ENCODE data around the gene RPL13A. TPM values are rescaled to one million over a fixed set of nuclear protein-coding genes. Genes with fewer than 3 reads are reported as not detected.
A peak's percentile ranks its signal among the peaks of the same experiment; 100 is the strongest.

Gene RPL13A
- total and polyA plus RNA-seq, 2 of the 13 experiments (the other 11 are each of a cell fraction or from before 2014, with no cell fraction given), result 2,601 to 3,407 TPM

DNA sequence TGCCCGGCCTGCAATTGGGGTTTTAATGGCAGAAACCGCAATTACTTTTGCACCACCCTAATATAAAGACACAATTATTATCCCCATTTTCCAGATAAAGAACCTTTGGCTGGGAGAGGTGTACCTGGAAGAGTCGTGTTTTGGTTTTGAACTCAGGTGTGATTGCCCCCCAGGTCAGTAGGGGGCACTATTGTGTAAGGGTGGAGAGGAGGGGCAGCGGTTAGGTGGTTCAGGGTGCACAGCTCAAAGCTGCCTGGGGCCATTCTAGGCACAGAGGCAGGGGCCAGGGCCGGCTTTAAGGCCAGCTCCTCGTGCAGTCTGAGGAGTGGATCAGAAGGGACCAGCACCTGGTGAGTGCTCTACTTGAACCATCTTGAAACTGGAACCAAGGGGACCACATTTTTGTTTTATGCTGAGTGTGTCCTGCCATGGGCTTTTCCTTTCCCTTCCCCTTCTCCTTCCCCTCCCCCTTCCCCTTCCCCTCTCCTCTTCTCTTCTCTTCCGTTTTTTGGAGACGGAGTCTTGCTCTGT lies 19.2 kb downstream of the RPL13A start (continued):
- TF ChIP-seq, protein P1, sequence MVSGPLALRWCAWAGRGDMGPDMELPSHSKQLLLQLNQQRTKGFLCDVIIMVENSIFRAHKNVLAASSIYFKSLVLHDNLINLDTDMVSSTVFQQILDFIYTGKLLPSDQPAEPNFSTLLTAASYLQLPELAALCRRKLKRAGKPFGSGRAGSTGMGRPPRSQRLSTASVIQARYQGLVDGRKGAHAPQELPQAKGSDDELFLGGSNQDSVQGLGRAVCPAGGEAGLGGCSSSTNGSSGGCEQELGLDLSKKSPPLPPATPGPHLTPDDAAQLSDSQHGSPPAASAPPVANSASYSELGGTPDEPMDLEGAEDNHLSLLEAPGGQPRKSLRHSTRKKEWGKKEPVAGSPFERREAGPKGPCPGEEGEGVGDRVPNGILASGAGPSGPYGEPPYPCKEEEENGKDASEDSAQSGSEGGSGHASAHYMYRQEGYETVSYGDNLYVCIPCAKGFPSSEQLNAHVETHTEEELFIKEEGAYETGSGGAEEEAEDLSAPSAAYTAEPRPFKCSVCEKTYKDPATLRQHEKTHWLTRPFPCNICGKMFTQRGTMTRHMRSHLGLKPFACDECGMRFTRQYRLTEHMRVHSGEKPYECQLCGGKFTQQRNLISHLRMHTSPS (CRISPR knock-in tag; IDR thresholded peaks at IDR 0.05; ENCODE audit: low read depth), result no peak
- TF ChIP-seq MYNN (CRISPR knock-in tag; IDR thresholded peaks at IDR 0.05; ENCODE audit: low read depth) (no peak), RXRB (CRISPR knock-in tag; IDR thresholded peaks at IDR 0.05; ENCODE audit: borderline replicate concordance) (peak; percentile 25; the same call in 1 of the 2 replicates), ZNF713 (CRISPR knock-in tag; IDR thresholded peaks at IDR 0.05) (no peak), WIZ (CRISPR knock-in tag; IDR thresholded peaks at IDR 0.05) (no peak), NKX3-1 (CRISPR knock-in tag; IDR thresholded peaks at IDR 0.05) (no peak), HNF4A (CRISPR knock-in tag; IDR thresholded peaks at IDR 0.05) (peak; percentile 62; the same call in 1 of the 2 replicates), PHF21A (CRISPR knock-in tag; IDR thresholded peaks at IDR 0.05) (no peak), RBFOX2 (IDR thresholded peaks at IDR 0.05; ENCODE audit: low read depth, low read length) (no peak), HES4 (CRISPR knock-in tag; IDR thresholded peaks at IDR 0.05; ENCODE audit: borderline replicate concordance) (no peak), MEIS1 (CRISPR knock-in tag; IDR thresholded peaks at IDR 0.05; ENCODE audit: borderline replicate concordance) (no peak)
- TF ChIP-seq, protein P2, sequence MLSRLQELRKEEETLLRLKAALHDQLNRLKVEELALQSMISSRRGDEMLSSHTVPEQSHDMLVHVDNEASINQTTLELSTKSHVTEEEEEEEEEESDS (CRISPR knock-in tag; IDR thresholded peaks at IDR 0.05; ENCODE audit: borderline replicate concordance), result no peak
- TF ChIP-seq, protein P3, sequence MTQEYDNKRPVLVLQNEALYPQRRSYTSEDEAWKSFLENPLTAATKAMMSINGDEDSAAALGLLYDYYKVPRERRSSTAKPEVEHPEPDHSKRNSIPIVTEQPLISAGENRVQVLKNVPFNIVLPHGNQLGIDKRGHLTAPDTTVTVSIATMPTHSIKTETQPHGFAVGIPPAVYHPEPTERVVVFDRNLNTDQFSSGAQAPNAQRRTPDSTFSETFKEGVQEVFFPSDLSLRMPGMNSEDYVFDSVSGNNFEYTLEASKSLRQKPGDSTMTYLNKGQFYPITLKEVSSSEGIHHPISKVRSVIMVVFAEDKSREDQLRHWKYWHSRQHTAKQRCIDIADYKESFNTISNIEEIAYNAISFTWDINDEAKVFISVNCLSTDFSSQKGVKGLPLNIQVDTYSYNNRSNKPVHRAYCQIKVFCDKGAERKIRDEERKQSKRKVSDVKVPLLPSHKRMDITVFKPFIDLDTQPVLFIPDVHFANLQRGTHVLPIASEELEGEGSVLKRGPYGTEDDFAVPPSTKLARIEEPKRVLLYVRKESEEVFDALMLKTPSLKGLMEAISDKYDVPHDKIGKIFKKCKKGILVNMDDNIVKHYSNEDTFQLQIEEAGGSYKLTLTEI (CRISPR knock-in tag; conservative IDR thresholded peaks at IDR 0.05), result no peak
- TF ChIP-seq, protein P4, sequence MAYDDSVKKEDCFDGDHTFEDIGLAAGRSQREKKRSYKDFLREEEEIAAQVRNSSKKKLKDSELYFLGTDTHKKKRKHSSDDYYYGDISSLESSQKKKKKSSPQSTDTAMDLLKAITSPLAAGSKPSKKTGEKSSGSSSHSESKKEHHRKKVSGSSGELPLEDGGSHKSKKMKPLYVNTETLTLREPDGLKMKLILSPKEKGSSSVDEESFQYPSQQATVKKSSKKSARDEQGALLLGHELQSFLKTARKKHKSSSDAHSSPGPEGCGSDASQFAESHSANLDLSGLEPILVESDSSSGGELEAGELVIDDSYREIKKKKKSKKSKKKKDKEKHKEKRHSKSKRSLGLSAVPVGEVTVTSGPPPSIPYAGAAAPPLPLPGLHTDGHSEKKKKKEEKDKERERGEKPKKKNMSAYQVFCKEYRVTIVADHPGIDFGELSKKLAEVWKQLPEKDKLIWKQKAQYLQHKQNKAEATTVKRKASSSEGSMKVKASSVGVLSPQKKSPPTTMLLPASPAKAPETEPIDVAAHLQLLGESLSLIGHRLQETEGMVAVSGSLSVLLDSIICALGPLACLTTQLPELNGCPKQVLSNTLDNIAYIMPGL (CRISPR knock-in tag; IDR thresholded peaks at IDR 0.05; ENCODE audit: borderline replicate concordance in 1 of 2, low read depth in 1 of 2), result peak; percentile 64; a peak in 2 of 4 replicates
- TF ChIP-seq, protein P5, sequence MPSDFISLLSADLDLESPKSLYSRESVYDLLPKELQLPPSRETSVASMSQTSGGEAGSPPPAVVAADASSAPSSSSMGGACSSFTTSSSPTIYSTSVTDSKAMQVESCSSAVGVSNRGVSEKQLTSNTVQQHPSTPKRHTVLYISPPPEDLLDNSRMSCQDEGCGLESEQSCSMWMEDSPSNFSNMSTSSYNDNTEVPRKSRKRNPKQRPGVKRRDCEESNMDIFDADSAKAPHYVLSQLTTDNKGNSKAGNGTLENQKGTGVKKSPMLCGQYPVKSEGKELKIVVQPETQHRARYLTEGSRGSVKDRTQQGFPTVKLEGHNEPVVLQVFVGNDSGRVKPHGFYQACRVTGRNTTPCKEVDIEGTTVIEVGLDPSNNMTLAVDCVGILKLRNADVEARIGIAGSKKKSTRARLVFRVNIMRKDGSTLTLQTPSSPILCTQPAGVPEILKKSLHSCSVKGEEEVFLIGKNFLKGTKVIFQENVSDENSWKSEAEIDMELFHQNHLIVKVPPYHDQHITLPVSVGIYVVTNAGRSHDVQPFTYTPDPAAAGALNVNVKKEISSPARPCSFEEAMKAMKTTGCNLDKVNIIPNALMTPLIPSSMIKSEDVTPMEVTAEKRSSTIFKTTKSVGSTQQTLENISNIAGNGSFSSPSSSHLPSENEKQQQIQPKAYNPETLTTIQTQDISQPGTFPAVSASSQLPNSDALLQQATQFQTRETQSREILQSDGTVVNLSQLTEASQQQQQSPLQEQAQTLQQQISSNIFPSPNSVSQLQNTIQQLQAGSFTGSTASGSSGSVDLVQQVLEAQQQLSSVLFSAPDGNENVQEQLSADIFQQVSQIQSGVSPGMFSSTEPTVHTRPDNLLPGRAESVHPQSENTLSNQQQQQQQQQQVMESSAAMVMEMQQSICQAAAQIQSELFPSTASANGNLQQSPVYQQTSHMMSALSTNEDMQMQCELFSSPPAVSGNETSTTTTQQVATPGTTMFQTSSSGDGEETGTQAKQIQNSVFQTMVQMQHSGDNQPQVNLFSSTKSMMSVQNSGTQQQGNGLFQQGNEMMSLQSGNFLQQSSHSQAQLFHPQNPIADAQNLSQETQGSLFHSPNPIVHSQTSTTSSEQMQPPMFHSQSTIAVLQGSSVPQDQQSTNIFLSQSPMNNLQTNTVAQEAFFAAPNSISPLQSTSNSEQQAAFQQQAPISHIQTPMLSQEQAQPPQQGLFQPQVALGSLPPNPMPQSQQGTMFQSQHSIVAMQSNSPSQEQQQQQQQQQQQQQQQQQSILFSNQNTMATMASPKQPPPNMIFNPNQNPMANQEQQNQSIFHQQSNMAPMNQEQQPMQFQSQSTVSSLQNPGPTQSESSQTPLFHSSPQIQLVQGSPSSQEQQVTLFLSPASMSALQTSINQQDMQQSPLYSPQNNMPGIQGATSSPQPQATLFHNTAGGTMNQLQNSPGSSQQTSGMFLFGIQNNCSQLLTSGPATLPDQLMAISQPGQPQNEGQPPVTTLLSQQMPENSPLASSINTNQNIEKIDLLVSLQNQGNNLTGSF (CRISPR knock-in tag; IDR thresholded peaks at IDR 0.05), result no peak

Data from HepG2 (cell line).